Mesenchymal stem cell (in vitro differentiated cells and primary cell): Measurements from ENCODE around the gene CYP2S1.

Experiments
- DNase-seq: peaks from one replicate; pipeline ENCODE4 v3.0.0-alpha.2; 2013
- H2AFZ ChIP-seq: one replicate; pipeline ENCODE4 v1.6.1; 2013; ENCODE audit warnings: low read depth, mild to moderate bottlenecking, control low read depth, inconsistent platforms, low read length, moderate library complexity
- H2AK5ac ChIP-seq: 2 replicates; pipeline ENCODE4 v1.6.1; 2013; ENCODE audit warnings: low read length, moderate library complexity, mild to moderate bottlenecking, inconsistent platforms; ENCODE audit not compliant: severe bottlenecking
- H2BK120ac ChIP-seq: one replicate; pipeline ENCODE4 v1.6.1; 2013; ENCODE audit warnings: low read depth, mild to moderate bottlenecking, inconsistent platforms, low read length, moderate library complexity
- H2BK12ac ChIP-seq, 2 experiments: one replicate each; pipeline ENCODE4 v1.6.1; 2013; ENCODE audit warnings: inconsistent platforms in 2 of 2, low read length in 2 of 2, mild to moderate bottlenecking in 2 of 2, moderate library complexity in 2 of 2, control low read depth in 1 of 2
- H2BK15ac ChIP-seq: one replicate; pipeline ENCODE4 v1.6.1; 2013; ENCODE audit warnings: mild to moderate bottlenecking, low read depth, inconsistent platforms; ENCODE audit not compliant: poor library complexity, severe bottlenecking
- H2BK5ac ChIP-seq: 2 replicates; pipeline ENCODE4 v1.6.1; 2013; ENCODE audit warnings: low read depth, mild to moderate bottlenecking, low read length, control low read depth, inconsistent platforms; ENCODE audit not compliant: poor library complexity, severe bottlenecking
- H3K14ac ChIP-seq, 2 experiments: one replicate each; pipeline ENCODE4 v1.6.1; 2013; ENCODE audit warnings: inconsistent platforms in 2 of 2, low read length in 2 of 2, control low read depth in 1 of 2, mild to moderate bottlenecking in 1 of 2, moderate library complexity in 1 of 2
- H3K18ac ChIP-seq, 2 experiments: one replicate each; pipeline ENCODE4 v1.6.1; 2013; ENCODE audit warnings: inconsistent platforms in 2 of 2, low read length in 2 of 2, control low read depth in 1 of 2, low read depth in 1 of 2, mild to moderate bottlenecking in 1 of 2
- H3K23ac ChIP-seq, 2 experiments: one replicate each; pipeline ENCODE4 v1.6.1; 2013; ENCODE audit warnings: inconsistent platforms in 2 of 2, low read length in 2 of 2, mild to moderate bottlenecking in 2 of 2, moderate library complexity in 2 of 2, control low read depth in 1 of 2
- H3K27ac ChIP-seq: 2 replicates; pipeline ENCODE4 v1.5.1; 2013; ENCODE audit warnings: mild to moderate bottlenecking, moderate library complexity, low read length, control low read depth, inconsistent platforms; ENCODE audit not compliant: poor library complexity, severe bottlenecking
- H3K27me3 ChIP-seq, 2 experiments: 2 replicates each; pipeline versions ENCODE4 v1.6.1 to v1.7.0; 2013; ENCODE audit warnings: low read length in 2 of 2, mild to moderate bottlenecking in 2 of 2, moderate library complexity in 2 of 2, control low read depth in 1 of 2, inconsistent platforms in 1 of 2; ENCODE audit not compliant: control insufficient read depth in 1 of 2, insufficient read depth in 1 of 2
- H3K36me3 ChIP-seq, 2 experiments: 2 replicates each; pipeline versions ENCODE4 v1.6.1 to v1.7.0; 2013; ENCODE audit warnings: low read length in 2 of 2, control low read depth in 1 of 2, inconsistent platforms in 1 of 2, low read depth in 1 of 2, mild to moderate bottlenecking in 1 of 2; ENCODE audit not compliant: insufficient read depth in 2 of 2, control insufficient read depth in 1 of 2
- H3K4ac ChIP-seq, 2 experiments: one replicate each; pipeline ENCODE4 v1.6.1; 2013; ENCODE audit warnings: inconsistent platforms in 2 of 2, low read length in 2 of 2, mild to moderate bottlenecking in 2 of 2, moderate library complexity in 2 of 2, control low read depth in 1 of 2, low read depth in 1 of 2
- H3K4me1 ChIP-seq: 2 replicates; pipeline ENCODE4 v1.6.1; 2013; ENCODE audit warnings: low read depth, low read length, control low read depth; ENCODE audit not compliant: control insufficient read depth, insufficient read depth
- H3K4me2 ChIP-seq: 2 replicates; pipeline ENCODE4 v1.6.1; 2013; ENCODE audit warnings: low read length, mild to moderate bottlenecking, inconsistent platforms; ENCODE audit not compliant: poor library complexity, severe bottlenecking
- H3K4me3 ChIP-seq, 2 experiments: 2 replicates each; pipeline versions ENCODE4 v1.5.1 to v1.7.0; 2013; ENCODE audit warnings: low read length in 2 of 2, mild to moderate bottlenecking in 2 of 2, control low read depth in 1 of 2, low read depth in 1 of 2; ENCODE audit not compliant: insufficient read depth in 1 of 2
- H3K79me1 ChIP-seq: replicated peaks from 2 replicates; pipeline ENCODE4 v1.6.1; 2013; ENCODE audit warnings: mild to moderate bottlenecking, control low read depth, low read length, inconsistent platforms; ENCODE audit not compliant: poor library complexity, severe bottlenecking
- H3K9ac ChIP-seq: 2 replicates; pipeline ENCODE4 v1.7.0; 2013; ENCODE audit warnings: mild to moderate bottlenecking, low read length, moderate library complexity
- H3K9me3 ChIP-seq: 2 replicates; pipeline ENCODE4 v1.7.0; 2013; ENCODE audit warnings: mild to moderate bottlenecking, low read length; ENCODE audit not compliant: control insufficient read depth
- H4K8ac ChIP-seq: one replicate; pipeline ENCODE4 v1.6.1; 2013; ENCODE audit warnings: inconsistent platforms, mild to moderate bottlenecking, low read length, moderate library complexity
- H4K91ac ChIP-seq: one replicate; pipeline ENCODE4 v1.6.1; 2013; ENCODE audit warnings: mild to moderate bottlenecking, low read length, inconsistent platforms
- WGBS: methylation state at CpG from one replicate; pipeline ENCODE4 v1.1.7; 2013; ENCODE audit warnings: mixed read lengths; 5-methylcytosine and 5-hydroxymethylcytosine counted together

The CYP2S1 gene

DNA sequence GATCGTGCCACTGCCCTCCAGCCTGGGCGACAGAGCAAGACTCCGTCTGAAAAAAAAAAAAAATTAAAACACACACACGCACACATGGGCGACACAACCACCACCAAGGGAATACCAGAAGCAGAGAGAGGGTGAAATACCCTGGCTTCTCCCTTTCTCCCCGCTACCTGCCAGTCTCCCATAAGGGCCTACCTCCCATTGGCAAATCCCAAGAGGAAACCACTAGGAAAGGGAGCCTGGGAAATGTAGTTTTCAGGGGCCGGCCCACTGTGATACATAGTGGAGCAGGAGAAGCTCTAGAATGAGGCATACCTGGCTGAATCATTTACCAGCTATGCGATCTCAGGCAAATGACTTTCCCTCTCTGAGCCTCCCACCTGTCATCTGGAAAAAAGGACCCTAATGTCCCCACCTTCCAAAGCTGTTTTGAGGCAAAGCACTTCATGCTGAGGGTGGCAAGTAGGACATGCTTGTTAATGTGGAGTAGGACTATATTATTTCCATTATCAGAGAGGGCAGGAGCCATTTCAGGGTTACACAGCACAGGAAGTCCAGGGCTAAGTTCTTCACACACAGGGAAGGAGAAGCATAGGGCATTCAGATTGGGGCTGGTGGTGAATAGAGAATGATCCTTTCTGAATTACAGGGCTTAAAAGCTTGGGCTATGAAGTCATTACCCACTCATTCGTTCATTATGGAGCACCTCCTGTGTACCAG is 56.8 kb downstream of the CYP2S1 start:
- Histone ChIP-seq H4K91ac (no peak overlapping the region), H3K9ac (no peak overlapping the region)

DNA sequence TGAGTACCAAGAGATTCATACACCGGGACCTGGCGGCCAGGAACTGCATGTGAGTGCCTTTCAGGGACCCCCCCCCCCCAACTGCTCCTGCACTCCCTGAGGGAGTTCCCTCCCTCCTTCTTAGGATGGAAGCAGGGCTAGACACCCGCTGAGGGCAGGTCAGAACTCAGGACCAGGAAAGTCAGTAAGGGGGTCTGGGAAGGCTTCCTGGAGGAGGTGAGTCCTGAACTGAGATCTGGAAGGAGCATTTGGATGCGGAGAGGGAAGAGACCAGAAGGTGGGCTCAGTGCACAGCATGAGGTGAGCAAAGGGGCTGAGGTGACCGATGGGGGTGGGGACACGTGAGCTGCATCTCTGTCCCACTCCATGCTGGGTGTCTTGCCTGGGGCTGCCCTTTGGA is 60.6 kb downstream of the CYP2S1 start:
- peaks cover 89 to 96% of the 10 kb centered on the region in 2 experiments for H3K36me3 ChIP-seq
- no peak overlapping the region for H2BK12ac ChIP-seq

More for the DNA sequence above, 56.8 kb downstream of the CYP2S1 start:
- H3K4me2 ChIP-seq, result no peak overlapping the region
- H3K14ac ChIP-seq, result no peak overlapping the region
- no peak overlapping the region for H3K18ac ChIP-seq
- WGBS, result 94% methylated on average over 7 of the region's 9 CpGs
- H3K4me1 ChIP-seq, result peaks cover 9% of the 10 kb centered on the region
- H3K23ac ChIP-seq, result no peak overlapping the region
- no peak overlapping the region for H3K4ac ChIP-seq
- H3K36me3 ChIP-seq, result peaks cover 90 to 94% of the 10 kb centered on the region in 2 experiments
- no peak overlapping the region for H4K8ac ChIP-seq
- H2AFZ ChIP-seq, result no peak overlapping the region
- no peak overlapping the region for H2AK5ac ChIP-seq
- no peaks in the 10 kb centered on the region for H3K27me3 ChIP-seq
- no peak overlapping the region for H2BK15ac ChIP-seq
- no peak overlapping the region for H3K4me3 ChIP-seq
- no peak overlapping the region for H3K27ac ChIP-seq
- H3K9me3 ChIP-seq, result no peaks in the 10 kb centered on the region
- H2BK120ac ChIP-seq, result no peak overlapping the region
- no peak overlapping the region for H2BK5ac ChIP-seq
- no peak overlapping the region for H2BK12ac ChIP-seq
- DNase-seq, result no peak
- H3K79me1 ChIP-seq, result peaks cover 34% of the 10 kb centered on the region

DNA sequence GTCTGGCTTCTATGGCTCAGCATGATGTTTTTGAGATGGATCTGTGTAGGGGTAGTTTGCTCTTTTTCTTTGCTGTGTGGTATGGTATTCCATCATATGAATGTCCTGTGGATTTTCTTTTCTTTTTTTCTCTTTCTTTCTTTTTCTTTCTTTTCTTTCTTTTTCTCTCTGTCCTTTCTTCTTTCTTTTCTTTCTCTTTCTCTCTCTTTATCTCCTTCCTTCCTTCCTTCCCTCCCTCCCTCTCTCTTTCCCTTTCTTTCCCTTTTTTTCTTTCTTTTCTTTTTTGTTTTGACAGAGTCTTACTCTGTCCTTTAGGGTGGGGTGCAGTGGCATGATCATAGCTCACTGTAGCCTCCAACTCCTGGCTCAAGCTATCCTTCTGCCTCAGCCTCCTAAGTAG is 62.2 kb downstream of the CYP2S1 start:
- Histone ChIP-seq H3K79me1 (peaks cover 32% of the 10 kb centered on the region), H3K4me1 (peaks cover 6% of the 10 kb centered on the region), H3K23ac (no peak overlapping the region), H2BK12ac (no peak overlapping the region), H3K27me3 (no peaks in the 10 kb centered on the region), H2AK5ac (no peak overlapping the region), H3K4me3 (no peak overlapping the region), H2BK120ac (no peak overlapping the region), H4K8ac (no peak overlapping the region), H3K4me2 (no peak overlapping the region), H3K9ac (no peak overlapping the region), H3K36me3 (peaks cover 87 to 95% of the 10 kb centered on the region in 2 experiments), H2BK5ac (no peak overlapping the region), H3K18ac (no peak overlapping the region), H3K4ac (no peak overlapping the region), H2BK15ac (no peak overlapping the region), H3K27ac (no peak overlapping the region), H4K91ac (no peak overlapping the region), H2AFZ (no peak overlapping the region), H3K9me3 (no peaks in the 10 kb centered on the region), H3K14ac (no peak overlapping the region)
- no peak for DNase-seq

More for the DNA sequence above, 60.6 kb downstream of the CYP2S1 start:
- Histone ChIP-seq H4K8ac (no peak overlapping the region), H4K91ac (no peak overlapping the region), H3K4ac (no peak overlapping the region), H3K79me1 (peaks cover 35% of the 10 kb centered on the region), H2AFZ (no peak overlapping the region), H2AK5ac (no peak overlapping the region), H3K4me2 (no peak overlapping the region), H3K18ac (no peak overlapping the region), H3K27me3 (no peaks in the 10 kb centered on the region), H3K4me3 (no peak overlapping the region), H2BK120ac (no peak overlapping the region), H3K9ac (no peak overlapping the region), H3K23ac (no peak overlapping the region), H2BK15ac (no peak overlapping the region), H3K14ac (no peak overlapping the region), H3K27ac (no peak overlapping the region), H2BK5ac (no peak overlapping the region), H3K4me1 (peaks cover 6% of the 10 kb centered on the region), H3K9me3 (no peaks in the 10 kb centered on the region)
- WGBS, result 97% methylated on average over 6 of the region's 6 CpGs
- DNase-seq, result no peak
